ENCODE results near the gene CREBL2.
"Not testable (repeated sequence)": the region's sequence is repeated elsewhere in the genome, so short reads cannot be mapped to it uniquely, and the experiment has no call there.

CREBL2 gene

GRCh38 chr12:12616512-12617310, 5.0 kb downstream of the CREBL2 start:
- peaks cover 8% of the 10 kb centered on the region; the same call in 1 of the 2 replicates for H3K4me1 ChIP-seq (ENCODE audit: insufficient read depth, low read length)
- no peak overlapping the region for H3K27ac ChIP-seq (ENCODE audit: low read depth, low read length)
- H3K9me3 ChIP-seq (ENCODE audit: insufficient read depth, low read depth, low read length): no peaks in the 10 kb centered on the region
- no peaks in the 10 kb centered on the region for H3K27me3 ChIP-seq (ENCODE audit: insufficient read depth, low read length)
- no peak overlapping the region for H3K9ac ChIP-seq (ENCODE audit: low read depth, low read length)
- H3K4me3 ChIP-seq (ENCODE audit: low read length): no peak overlapping the region
- H3K36me3 ChIP-seq (ENCODE audit: insufficient read depth, low read length): no peaks in the 10 kb centered on the region
- WGBS: 96% methylated on average over 4 of the region's 4 CpGs

GRCh38 chr12:12618064-12618463, 6.4 kb downstream of the CREBL2 start:
- not testable (repeated sequence) for H3K27ac ChIP-seq (ENCODE audit: low read depth, low read length); H3K27me3 ChIP-seq (ENCODE audit: insufficient read depth, low read length); H3K4me1 ChIP-seq (ENCODE audit: insufficient read depth, low read length); H3K9me3 ChIP-seq (ENCODE audit: insufficient read depth, low read depth, low read length); H3K4me3 ChIP-seq (ENCODE audit: low read length); H3K36me3 ChIP-seq (ENCODE audit: insufficient read depth, low read length); H3K9ac ChIP-seq (ENCODE audit: low read depth, low read length)
- WGBS: 98% methylated on average over 23 of the region's 23 CpGs

- H3K9me3 ChIP-seq (ENCODE audit: insufficient read depth, low read depth, low read length): peaks cover 5% of the 10 kb centered on the region; the same call in 1 of the 2 replicates
- no peaks in the 10 kb centered on the region for H3K36me3 ChIP-seq (ENCODE audit: insufficient read depth, low read length)
- no peak overlapping the region for H3K4me3 ChIP-seq (ENCODE audit: low read length)
- no peak overlapping the region for H3K27ac ChIP-seq (ENCODE audit: low read depth, low read length)
- 0 out of 2 replicates have a peak, but pooled peaks cover 2% of the 10 kb centered on the region for H3K4me1 ChIP-seq (ENCODE audit: insufficient read depth, low read length)
- no peaks in the 10 kb centered on the region for H3K27me3 ChIP-seq (ENCODE audit: insufficient read depth, low read length)
- WGBS: 95% methylated on average over 6 of the region's 6 CpGs
- H3K9ac ChIP-seq (ENCODE audit: low read depth, low read length): no peak overlapping the region
Observed at GRCh38 chr12:12620730-12621315, 9.1 kb downstream of the CREBL2 start.

GRCh38 chr12:12622418-12622817, 10.7 kb downstream of the CREBL2 start:
- no peaks in the 10 kb centered on the region for H3K27me3 ChIP-seq (ENCODE audit: insufficient read depth, low read length)
- H3K9me3 ChIP-seq (ENCODE audit: insufficient read depth, low read depth, low read length): peaks cover 5% of the 10 kb centered on the region; the same call in 1 of the 2 replicates
- H3K27ac ChIP-seq (ENCODE audit: low read depth, low read length): no peak overlapping the region
- H3K36me3 ChIP-seq (ENCODE audit: insufficient read depth, low read length): no peaks in the 10 kb centered on the region
- WGBS: 90% methylated on average over 3 of the region's 3 CpGs
- H3K4me1 ChIP-seq (ENCODE audit: insufficient read depth, low read length): 0 out of 2 replicates have a peak, but pooled peaks cover 2% of the 10 kb centered on the region
- no peak overlapping the region for H3K4me3 ChIP-seq (ENCODE audit: low read length)
- no peak overlapping the region for H3K9ac ChIP-seq (ENCODE audit: low read depth, low read length)

- Histone ChIP-seq H3K36me3 (ENCODE audit: insufficient read depth, low read length) (no peaks in the 10 kb centered on the region), H3K9ac (ENCODE audit: low read depth, low read length) (no peak overlapping the region)
Observed at GRCh38 chr12:12624498-12624992, 12.9 kb downstream of the CREBL2 start.

GRCh38 chr12:12626471-12626870, 14.8 kb downstream of the CREBL2 start:
- H3K36me3 ChIP-seq (ENCODE audit: insufficient read depth, low read length): no peaks in the 10 kb centered on the region
- no peak overlapping the region for H3K9ac ChIP-seq (ENCODE audit: low read depth, low read length)
- H3K9me3 ChIP-seq (ENCODE audit: insufficient read depth, low read depth, low read length): peaks cover 5% of the 10 kb centered on the region; the same call in 1 of the 2 replicates
- 82% methylated on average over 1 of the region's 2 CpGs for WGBS
- H3K27me3 ChIP-seq (ENCODE audit: insufficient read depth, low read length): no peaks in the 10 kb centered on the region
- no peak overlapping the region for H3K27ac ChIP-seq (ENCODE audit: low read depth, low read length)
- H3K4me3 ChIP-seq (ENCODE audit: low read length): no peak overlapping the region
- 0 out of 2 replicates have a peak, but pooled peaks cover 7% of the 10 kb centered on the region for H3K4me1 ChIP-seq (ENCODE audit: insufficient read depth, low read length)

More at GRCh38 chr12:12624498-12624992, 12.9 kb downstream of the CREBL2 start:
- Histone ChIP-seq H3K27ac (ENCODE audit: low read depth, low read length) (no peak overlapping the region), H3K4me3 (ENCODE audit: low read length) (no peak overlapping the region), H3K4me1 (ENCODE audit: insufficient read depth, low read length) (0 out of 2 replicates have a peak, but pooled peaks cover 2% of the 10 kb centered on the region), H3K9me3 (ENCODE audit: insufficient read depth, low read depth, low read length) (peaks cover 5% of the 10 kb centered on the region; the same call in 1 of the 2 replicates), H3K27me3 (ENCODE audit: insufficient read depth, low read length) (no peaks in the 10 kb centered on the region)
- 73% methylated on average over 5 of the region's 5 CpGs for WGBS

GRCh38 chr12:12627308-12627827, 15.7 kb downstream of the CREBL2 start:
- Histone ChIP-seq H3K27me3 (ENCODE audit: insufficient read depth, low read length) (no peaks in the 10 kb centered on the region), H3K36me3 (ENCODE audit: insufficient read depth, low read length) (no peaks in the 10 kb centered on the region), H3K9ac (ENCODE audit: low read depth, low read length) (no peak overlapping the region), H3K9me3 (ENCODE audit: insufficient read depth, low read depth, low read length) (peaks cover 5% of the 10 kb centered on the region; the same call in 1 of the 2 replicates), H3K4me3 (ENCODE audit: low read length) (no peak overlapping the region), H3K27ac (ENCODE audit: low read depth, low read length) (no peak overlapping the region), H3K4me1 (ENCODE audit: insufficient read depth, low read length) (0 out of 2 replicates have a peak, but pooled peaks cover 5% of the 10 kb centered on the region)
- WGBS: no CpG with 5 or more reads among the region's 2 CpGs

- Histone ChIP-seq H3K27me3 (ENCODE audit: insufficient read depth, low read length) (no peaks in the 10 kb centered on the region), H3K4me3 (ENCODE audit: low read length) (no peak overlapping the region), H3K4me1 (ENCODE audit: insufficient read depth, low read length) (0 out of 2 replicates have a peak, but pooled peaks cover 5% of the 10 kb centered on the region), H3K27ac (ENCODE audit: low read depth, low read length) (no peak overlapping the region), H3K9me3 (ENCODE audit: insufficient read depth, low read depth, low read length) (peaks cover 5% of the 10 kb centered on the region; the same call in 1 of the 2 replicates), H3K9ac (ENCODE audit: low read depth, low read length) (no peak overlapping the region), H3K36me3 (ENCODE audit: insufficient read depth, low read length) (no peaks in the 10 kb centered on the region)
- 99% methylated on average over 4 of the region's 4 CpGs for WGBS
Observed at GRCh38 chr12:12628013-12628412, 16.3 kb downstream of the CREBL2 start.

- Histone ChIP-seq H3K9ac (ENCODE audit: low read depth, low read length) (no peak overlapping the region), H3K4me3 (ENCODE audit: low read length) (no peak overlapping the region), H3K36me3 (ENCODE audit: insufficient read depth, low read length) (peaks cover 2% of the 10 kb centered on the region; the same call in 1 of the 2 replicates), H3K27me3 (ENCODE audit: insufficient read depth, low read length) (no peaks in the 10 kb centered on the region), H3K9me3 (ENCODE audit: insufficient read depth, low read depth, low read length) (no peaks in the 10 kb centered on the region), H3K27ac (ENCODE audit: low read depth, low read length) (no peak overlapping the region), H3K4me1 (ENCODE audit: insufficient read depth, low read length) (0 out of 2 replicates have a peak, but pooled peaks cover 5% of the 10 kb centered on the region)
- 86% methylated on average over 1 of the region's 1 CpG for WGBS
Observed at GRCh38 chr12:12630850-12631249, 19.2 kb downstream of the CREBL2 start.

- Histone ChIP-seq H3K4me3 (ENCODE audit: low read length) (no peak overlapping the region), H3K9ac (ENCODE audit: low read depth, low read length) (no peak overlapping the region), H3K9me3 (ENCODE audit: insufficient read depth, low read depth, low read length) (peaks cover 2% of the 10 kb centered on the region; the same call in 1 of the 2 replicates), H3K27me3 (ENCODE audit: insufficient read depth, low read length) (no peaks in the 10 kb centered on the region), H3K36me3 (ENCODE audit: insufficient read depth, low read length) (peaks cover 29% of the 10 kb centered on the region), H3K4me1 (ENCODE audit: insufficient read depth, low read length) (0 out of 2 replicates have a peak, but pooled peaks cover 5% of the 10 kb centered on the region), H3K27ac (ENCODE audit: low read depth, low read length) (no peak overlapping the region)
- WGBS: 94% methylated on average over 11 of the region's 12 CpGs
Observed at GRCh38 chr12:12635651-12636050, 24.0 kb downstream of the CREBL2 start.

- no peaks in the 10 kb centered on the region for H3K4me1 ChIP-seq (ENCODE audit: insufficient read depth, low read length)
- WGBS: 100% methylated on average over 1 of the region's 1 CpG
- peaks cover 5% of the 10 kb centered on the region; the same call in 1 of the 2 replicates for H3K9me3 ChIP-seq (ENCODE audit: insufficient read depth, low read depth, low read length)
- H3K36me3 ChIP-seq (ENCODE audit: insufficient read depth, low read length): peaks cover 34% of the 10 kb centered on the region
- H3K4me3 ChIP-seq (ENCODE audit: low read length): no peak overlapping the region
- no peak overlapping the region for H3K9ac ChIP-seq (ENCODE audit: low read depth, low read length)
- no peaks in the 10 kb centered on the region for H3K27me3 ChIP-seq (ENCODE audit: insufficient read depth, low read length)
- H3K27ac ChIP-seq (ENCODE audit: low read depth, low read length): no peak overlapping the region
Observed at GRCh38 chr12:12636641-12637040, 25.0 kb downstream of the CREBL2 start.
